CD4-positive, alpha-beta T cell treated with Interleukin-4 for 4 hours (primary cell): Measurements from ENCODE around the gene FOXN3.
A peak's percentile ranks its signal among the peaks of the same experiment; 100 is the strongest.
"Not testable (repeated sequence)": the region's sequence is repeated elsewhere in the genome, so short reads cannot be mapped to it uniquely, and the experiment has no call there.

Source experiments
- DNase-seq: peaks from one replicate; pipeline ENCODE4 v3.0.0-alpha.2; 2020

The FOXN3 gene

DNA sequence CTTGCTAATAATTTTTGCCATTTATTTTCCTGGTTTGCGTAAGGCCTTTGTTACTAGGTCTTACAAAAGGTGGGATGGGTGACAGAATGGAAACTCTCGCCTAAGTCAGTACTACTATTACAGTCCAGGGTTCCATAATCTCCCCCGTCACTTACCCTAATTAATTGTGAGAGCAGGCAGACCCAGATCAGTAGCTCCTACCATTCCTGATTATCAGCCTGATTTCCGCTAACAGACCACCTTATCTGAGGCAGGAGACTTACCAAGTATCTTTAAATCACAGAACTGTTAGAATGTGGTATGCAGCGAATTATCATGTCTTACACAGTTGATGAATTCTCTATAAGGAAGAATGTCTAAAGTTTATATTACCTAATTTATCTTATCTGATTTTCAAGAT is 234.7 kb downstream of the FOXN3 start:
- no peak for DNase-seq

DNA sequence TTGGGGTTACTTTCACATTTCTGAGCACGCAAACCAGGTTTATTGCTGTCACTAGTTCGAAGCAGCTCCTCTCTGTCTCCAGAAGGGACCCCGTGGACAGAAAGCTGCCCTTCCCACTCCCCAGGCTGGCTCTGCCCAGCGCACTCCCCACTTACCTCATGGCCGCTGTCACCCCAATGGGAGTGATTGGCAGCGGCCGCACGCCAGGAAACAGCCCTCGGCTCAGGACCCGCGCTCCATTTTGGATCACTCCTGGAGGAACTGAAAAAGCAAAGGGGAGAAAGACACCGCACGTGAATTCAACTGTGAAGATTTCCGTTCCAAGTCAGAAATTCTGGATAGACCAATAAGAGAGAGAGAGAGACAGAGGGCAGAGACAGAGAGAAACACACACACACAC is 236.5 kb downstream of the FOXN3 start:
- no peak for DNase-seq

DNA sequence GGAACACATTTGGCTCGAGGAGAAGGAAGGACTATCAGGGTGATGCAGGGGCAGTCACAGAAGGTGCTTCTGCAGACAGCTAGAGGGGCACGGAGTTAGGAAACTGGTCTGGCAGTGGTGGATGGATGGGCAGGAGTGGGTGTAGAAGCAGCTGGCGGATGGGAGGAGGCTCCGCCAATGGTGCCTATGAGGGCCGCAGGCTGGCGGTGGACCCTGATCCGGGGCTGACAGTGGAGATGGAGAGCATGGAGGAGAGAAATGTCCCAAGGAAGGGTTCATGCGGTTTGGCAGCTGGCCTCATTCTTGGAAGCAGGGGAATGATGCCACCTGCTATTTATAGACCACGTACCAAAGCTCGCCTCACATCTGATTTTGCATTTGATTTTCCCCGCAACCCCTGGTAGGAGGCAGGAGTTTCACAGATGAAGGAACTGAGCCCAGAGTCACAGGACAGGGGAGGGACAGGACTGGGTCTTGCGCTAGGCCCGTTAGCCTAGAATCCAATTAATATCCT is 237.1 kb downstream of the FOXN3 start:
- no peak for DNase-seq

DNA sequence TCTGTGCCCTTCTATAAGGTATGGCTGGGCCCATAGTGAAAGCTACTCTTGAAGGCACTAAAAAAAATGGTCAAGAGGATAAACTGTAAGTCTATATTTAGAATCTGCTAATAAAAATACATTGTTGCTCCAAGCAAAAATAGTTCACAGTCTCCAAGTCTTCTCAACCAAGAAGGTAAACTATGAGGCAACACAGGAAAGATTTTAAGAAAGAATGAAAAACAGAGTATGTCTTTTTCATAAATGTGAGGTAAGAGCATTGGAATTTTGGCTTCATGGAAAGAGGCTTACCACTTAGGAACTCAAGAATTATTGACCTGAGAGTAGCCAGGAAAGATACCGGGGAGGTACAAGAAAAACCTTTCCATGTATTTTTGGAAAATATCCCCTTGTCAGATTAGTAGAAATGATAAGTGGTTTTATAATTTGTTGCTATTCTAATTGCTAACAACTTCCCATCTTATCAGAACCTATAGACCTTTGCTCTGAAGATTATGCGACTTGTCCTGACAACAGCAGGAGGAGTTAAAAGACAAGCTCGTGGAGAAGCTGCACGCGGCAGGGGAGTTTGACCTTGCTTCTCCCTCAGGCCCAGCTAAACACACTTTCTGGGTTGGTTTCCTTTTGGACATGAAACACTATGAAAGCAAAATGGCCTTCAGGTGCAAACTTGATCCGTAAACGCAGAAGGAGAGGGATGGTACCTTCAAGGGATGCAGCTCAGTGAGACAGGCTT is 238.1 kb downstream of the FOXN3 start:
- no peak for DNase-seq

DNA sequence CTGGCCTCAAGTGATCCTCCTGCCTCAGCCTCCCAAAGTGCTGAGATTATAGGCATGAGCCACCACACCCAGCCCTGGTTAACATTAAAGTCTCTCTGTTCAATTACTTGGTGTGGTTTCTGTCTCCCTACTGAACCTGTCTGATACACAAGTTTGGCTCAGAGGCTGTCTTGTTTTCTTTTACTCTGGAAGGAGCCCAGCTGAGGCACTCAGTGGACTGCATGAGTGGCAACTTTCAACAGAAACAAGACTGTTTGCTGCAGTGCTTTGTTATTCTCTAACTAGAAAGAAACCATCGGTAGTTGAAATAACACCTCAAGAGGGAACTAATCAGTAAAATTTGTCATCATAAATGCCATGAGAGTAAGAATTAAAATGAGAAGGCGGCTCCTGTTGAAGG is 238.7 kb downstream of the FOXN3 start:
- DNase-seq = no peak

DNA sequence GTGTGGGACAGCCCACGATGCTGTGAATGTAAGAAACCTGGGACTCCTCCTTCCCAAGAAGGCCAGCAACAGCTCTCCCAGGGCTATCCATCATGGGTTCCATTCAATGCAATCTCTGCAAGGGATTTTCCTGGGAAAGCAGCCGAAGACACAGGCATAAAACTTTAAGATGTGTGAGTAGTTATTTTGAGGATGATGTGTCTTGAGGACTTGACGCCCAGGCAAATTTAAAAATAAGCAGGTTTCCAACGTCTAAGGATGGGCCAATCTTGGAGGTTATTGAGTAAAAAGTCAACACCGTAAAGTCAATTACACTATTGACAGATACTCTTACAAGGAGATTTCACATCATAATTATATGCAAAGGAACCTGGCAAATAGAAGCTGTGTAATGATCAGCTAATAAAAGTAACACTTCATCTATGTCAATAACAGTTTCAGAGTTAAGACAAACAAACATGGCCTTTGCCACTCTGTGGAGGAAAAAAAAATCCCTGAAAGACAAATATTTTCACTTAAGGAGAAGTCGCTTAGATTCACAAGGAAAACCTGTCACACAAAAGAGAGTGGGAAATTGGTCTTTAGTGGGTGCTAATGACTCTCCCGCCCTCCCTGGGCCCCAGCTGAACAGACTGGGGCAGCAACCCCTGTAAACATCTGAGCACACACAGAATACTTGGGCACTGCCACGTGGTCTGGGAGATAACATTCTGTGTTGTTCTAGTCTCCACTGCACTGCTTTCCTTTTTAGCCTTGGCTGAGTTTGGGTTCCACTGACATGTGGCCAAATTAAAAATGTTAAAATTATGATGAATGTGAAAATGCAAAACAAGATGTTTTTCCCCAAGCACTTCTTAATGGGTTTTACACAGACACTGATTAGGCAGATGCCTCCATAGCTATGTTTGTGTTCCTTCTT is 240.9 kb downstream of the FOXN3 start:
- no peak for DNase-seq

DNA sequence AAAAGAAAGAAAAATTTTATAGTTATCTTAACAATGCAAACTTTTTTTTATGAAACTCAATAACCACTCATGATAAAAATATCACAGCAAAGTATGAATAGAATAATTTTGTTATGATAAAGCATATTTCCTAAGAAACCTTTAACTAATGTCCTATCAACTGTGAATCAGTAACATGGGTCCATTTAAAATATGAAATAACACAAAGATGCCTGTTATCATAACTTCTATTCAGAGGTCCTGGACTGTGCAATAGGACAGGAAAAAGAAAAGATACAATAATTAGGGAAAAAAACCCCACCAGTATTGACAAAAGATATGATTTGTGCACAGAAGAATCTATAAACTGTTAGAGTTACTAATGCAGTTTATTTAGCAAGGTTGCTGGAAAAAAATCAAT is 245.4 kb downstream of the FOXN3 start:
- no peak for DNase-seq

DNA sequence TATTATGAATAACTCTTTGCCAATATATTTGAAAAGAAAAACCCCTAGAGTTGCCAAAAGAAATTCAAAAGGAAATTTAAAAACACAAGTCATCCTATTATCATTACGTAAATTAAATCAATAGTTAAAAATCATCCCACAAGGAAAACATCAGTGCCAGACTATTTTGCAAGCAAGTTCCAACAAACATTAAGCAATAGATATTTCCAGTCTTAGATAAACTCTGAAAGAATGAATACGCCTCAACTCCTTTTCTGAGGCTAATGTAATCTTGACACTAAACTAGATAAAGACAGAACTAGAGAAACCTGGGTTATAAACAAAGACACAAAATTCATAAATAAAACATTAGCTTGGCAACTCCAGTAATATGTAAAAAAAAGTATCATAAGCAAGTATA is 245.9 kb downstream of the FOXN3 start:
- no peak for DNase-seq

DNA sequence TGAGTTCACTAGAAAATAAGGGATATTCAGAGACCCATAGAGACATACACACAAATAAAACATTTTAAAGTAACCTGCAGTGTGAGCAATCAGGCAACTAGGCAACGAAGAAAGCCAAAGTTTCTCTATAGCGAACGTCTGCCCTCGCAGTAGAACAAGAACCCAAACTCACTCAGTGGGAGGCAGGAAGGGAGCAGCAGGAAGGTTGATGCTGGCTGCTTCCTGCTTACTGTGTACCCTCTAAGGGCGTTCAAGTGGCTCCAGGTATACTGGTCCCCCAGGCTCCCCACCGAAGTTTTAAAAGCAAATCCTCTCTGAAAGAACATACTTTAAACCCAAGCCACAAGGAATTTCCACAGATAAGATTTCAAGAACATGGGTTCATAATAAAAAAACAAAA is 249.3 kb downstream of the FOXN3 start:
- DNase-seq = no peak

DNA sequence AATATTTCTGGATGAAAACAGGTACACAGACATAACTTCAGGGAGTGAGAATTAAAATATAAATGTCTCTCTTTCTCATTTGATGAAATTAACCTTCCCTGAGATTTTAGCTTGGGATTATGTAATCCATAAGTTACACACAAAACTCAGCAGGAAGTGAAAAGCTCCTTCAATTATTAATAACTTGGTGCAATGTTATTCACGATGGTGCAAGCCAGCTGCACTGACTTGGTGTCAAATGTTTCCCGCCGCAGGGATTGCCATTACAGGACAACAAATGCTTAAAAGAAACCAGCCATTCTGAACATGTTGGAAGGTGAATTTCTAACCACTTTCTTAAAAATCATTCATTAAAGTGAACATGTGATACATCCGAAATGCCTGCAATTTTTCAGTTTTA is 250.4 kb downstream of the FOXN3 start:
- DNase-seq = no peak

DNA sequence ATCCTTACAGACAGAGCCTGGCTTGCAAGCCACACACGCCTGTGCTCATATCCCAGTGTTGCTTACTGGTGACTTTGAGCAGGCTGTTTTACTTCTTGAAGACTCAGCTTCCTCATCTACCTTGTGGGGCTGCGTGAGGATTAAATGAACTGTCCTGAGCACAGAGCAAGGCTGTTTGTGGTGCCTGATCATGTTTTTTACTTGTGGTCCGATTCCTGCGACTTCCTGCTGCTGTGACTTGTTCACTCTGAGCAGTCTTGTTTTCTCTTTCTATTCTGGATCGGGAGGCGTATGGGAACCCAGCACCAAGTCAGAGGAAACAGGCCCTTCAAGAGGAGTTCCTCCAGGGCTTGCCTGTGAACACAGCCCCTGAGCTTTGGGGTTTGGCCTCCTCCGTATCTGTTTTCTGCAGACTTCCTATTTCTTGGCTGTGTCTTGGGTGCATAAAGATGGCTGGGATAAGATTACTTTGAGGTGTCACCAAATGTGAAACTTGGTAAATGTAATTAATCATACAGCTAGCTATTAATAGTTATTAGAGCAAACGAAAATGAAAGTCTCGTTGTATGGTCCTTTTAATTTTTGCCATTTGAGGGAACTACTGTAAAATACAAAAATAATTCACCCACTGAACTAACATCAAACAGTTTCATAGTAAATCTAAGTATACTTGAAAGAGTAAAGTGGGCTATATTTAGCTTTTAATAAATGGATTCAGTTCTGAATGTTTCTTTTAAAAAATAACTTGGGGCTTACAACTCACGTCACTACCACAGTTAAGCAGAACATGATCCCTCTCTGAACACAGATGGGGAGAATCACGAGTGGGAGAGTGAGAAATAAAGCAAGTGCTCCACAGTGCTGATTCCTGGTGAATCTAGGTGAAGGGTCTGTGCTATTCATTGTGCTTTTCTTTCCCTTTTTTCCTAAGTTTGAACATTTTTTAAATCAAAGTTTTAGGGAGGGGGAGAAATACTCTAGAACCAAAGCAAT is 251.5 kb downstream of the FOXN3 start:
- DNase-seq = peak; percentile 12

DNA sequence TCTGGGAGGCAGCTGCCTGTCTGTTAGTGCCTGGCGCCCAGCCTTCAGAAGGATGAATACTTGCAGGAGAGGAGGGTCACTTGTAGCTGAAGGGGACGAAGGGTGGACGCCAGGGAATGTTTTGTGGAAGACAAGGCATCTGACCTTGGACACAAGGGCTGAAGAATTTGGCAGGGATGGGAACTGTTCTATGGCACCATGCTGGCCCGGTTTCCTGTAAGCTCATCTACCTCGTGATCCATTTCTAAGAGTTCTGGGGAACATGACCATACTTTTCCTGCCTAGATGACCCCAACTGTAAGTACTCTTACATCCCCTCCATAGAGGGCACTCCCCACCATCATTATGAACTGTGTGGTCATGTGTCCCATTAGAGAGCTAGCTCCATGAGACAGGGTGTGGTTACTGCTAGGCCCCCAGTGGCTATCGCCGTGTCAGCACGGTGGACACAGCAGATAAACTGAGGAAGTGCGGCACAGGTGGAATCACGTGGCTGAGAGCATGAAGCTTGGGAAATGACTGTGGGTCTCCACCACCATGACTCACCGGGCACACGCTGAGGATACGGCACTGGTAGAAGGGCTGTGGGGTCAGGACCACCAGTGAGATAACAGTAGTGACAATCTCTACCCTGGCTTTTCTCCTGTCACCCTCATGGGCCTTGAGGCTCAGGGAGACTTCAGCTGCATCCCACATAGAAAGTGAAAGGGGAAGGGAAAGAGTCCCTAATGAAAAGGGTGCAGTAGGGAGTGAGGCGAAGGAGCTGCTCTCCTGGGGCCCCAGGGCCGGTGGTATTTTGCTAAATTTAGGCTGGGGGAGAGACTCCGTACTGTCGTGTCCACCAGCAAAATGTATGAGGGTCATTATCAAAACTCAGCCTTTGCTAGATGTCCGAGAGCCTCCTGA is 252.6 kb downstream of the FOXN3 start:
- DNase-seq = no peak

DNA sequence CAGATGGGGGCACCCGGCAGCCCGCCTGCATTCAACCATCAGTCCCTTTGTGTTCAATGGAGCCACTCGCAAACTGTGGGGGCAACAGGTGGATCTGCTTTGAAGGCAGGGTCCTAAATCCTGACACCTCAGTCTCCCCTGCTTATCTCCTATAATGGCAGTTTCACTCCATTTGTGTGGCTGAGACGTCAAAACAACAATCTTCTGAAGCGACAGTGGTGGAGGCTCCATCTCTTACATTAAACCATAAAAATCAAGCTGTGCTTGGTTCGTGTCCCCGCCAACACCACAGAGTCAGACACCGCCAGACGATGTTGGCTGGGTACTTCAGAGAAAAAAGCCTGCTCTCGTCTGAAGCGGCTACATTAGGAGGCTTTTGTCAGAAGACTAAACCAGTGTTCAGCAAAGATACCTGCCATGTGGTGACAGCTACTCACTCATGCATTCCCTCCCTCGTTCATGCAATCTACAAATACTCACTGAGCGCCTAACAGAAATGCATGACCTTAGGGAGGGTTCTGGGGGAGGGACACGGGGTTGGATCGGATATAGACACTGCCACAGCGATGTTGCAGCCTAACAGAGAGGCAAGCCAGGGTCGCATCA is 253.9 kb downstream of the FOXN3 start:
- no peak for DNase-seq

DNA sequence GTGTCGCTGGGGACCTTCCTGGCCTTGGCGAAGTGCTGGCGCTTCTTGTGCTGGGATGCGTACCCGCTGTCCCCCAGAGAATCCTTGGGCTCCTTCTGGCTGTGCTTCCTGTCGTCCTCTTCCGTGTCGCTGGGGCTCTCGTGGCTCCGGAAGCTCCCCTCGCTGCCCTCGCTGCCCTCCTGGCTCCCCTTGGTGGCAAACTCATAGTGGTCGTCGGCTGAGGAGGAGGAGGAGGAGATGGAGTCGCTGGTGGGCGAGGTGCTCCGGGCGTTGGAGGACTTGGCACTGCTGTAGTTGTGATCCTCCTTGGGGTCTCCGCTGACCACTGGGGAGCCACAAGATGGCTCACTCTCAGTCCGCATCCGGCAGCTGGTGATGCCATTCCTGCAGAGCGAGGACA is 254.4 kb downstream of the FOXN3 start:
- no peak for DNase-seq

DNA sequence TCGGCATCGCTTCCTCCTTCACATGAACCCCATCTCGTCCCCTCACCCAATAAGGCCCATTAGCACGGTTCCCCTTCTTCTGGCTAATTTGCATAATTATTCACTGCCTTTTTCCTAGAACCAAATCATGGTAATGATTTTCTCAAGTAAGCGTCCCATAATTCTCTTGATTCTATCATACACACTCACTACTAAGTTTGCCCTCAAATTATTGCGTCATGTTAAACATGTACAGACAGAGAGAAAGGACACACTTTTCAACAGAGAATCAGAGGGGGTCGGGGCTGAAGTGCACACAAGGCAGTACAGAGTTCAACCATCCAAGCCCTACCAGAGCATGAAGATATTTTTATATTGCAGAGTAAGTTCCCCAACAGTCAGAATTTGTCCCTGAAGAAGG is 256.6 kb downstream of the FOXN3 start:
- no peak for DNase-seq

DNA sequence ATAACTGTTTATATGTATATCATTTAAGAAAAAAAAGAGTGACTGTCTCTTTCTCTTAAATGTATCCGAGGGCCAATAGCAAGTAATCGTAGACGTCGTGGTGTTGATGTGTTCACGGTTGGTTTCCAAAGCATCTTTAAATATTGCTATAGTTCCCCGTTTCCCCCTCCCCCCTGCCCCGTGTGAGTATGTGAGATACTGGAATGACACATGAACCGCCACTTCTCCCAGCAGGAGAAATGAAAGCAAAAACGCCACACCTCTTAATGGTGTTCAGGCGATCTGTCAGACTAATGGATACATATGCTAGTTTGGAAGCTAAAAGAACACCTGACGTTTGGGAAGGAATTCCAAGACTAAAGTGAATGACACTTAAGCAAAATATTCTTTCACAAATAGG is 258.3 kb downstream of the FOXN3 start:
- no peak for DNase-seq

DNA sequence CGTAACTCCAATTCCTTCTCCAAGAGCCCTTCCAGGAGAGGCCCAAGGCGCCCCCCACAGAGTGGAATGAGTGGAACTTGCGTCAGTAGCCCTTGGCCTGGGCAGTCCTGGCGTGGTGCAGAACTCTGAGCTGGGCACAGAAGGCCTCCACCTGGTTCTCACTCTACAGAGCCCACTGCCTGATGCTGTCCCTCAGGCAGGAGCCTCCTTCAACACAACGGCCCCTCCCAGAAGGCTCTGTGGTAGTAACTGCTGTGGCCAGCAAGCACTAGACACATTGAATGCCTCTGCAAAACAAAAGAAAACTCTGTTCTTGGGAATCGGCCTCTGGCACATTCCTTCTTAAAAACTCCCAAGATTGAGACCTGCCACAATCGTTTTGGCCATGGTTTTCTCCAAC is 258.9 kb downstream of the FOXN3 start:
- DNase-seq = not testable (repeated sequence)

DNA sequence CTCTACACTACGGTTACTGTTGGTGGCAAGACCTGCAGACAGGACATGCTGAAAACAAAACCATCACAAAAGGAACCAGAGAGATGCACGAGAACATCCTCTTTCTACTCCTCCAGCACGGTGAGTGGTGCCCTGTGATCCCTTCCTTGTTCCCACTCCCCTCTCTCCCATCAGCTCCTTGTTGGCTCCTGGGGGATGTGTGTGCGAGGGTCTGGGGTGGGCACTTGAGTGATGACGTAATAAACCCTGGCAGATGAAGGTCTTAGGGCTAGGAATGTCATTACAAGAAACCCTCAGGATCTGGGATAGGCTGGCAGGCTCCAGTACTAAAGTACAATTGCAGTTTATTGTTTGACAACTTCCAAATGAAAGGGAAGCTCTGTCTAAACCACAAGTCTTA is 261.5 kb downstream of the FOXN3 start:
- no peak for DNase-seq

DNA sequence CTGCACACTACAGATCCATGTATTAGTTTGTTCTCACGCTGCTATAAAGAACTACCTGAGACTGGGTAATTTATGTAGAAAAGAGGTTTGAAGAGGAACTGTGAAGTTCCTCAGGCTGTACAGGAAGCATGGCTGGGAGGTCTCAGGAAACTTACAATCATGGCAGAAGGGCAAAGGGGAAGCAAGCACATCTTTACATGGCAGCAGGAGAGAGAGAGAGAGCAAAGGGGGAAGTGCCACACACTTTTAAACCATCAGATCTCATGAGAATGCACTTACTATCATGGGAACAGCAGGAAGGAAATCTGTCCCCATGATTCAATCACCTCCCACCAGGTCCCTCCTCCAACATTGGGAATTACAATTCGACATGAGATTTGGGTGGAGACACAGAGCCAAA is 265.3 kb downstream of the FOXN3 start:
- DNase-seq = not testable (repeated sequence)

DNA sequence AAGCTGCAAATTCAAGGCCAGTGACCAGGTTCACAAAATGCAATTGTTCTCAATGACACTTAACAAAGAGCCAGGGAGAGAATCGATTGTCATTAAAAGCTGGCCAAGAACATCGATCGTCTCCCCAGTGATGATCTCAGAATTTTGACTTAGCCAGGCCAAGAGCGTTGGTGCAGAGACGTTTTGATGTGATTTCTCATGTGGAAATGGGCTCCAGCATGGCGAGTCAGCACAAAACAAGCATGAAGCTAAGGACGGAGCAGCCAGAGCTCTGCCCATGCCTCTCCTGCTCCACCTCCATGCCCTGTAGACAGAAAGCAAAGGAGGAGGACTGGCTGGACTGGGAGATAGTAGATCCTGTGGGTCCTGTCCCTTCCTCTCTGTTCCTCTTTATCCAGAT is 270.8 kb downstream of the FOXN3 start:
- no peak for DNase-seq

DNA sequence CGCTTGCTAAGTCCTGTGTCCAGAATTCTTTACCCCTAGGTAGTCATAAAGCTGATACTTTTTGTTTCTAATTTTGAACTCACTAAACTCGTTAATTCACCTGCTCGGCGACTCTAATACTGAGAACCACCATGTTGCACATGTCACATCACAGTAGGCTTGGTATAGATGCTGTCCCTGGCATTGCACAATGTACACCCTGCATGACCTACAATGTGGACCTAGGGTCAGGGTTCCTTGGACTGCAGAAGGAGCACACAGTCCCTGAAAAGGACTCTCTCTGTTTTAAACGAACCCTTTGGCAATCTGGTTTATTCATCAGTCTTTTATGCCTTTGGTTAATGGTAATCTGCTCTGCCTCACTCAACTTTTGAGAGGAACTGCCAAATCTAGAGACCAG is 272.4 kb downstream of the FOXN3 start:
- DNase-seq = no peak
